K562 (cell line): ENCODE measurements around the gene MYCN. TPM values are rescaled to one million over a fixed set of nuclear protein-coding genes. Genes with fewer than 3 reads are reported as not detected.

Source experiments
- ATAC-seq: fragments of 200-7000 bp; cut with Tn5 transposase; 3 replicates; pipeline ENCODE4 v1.9.1; 2020; ENCODE audit warnings: moderate library complexity
- BruUV-seq: library from RNA; stranded (reverse); fragments of 400-500 nt; replicated peaks from 2 replicates; lab custom pipeline; 2021; lab: Mats Ljungman, UMichigan
- CTCF ChIA-PET: fragments of 300-600 bp; formaldehyde crosslinking; extraction: SDS; loops from one replicate; lab custom pipeline; 2021; ENCODE audit warnings: low intra/inter-chr PET ratio; lab: Yijun Ruan, JAX
- POLR2A ChIA-PET: fragments of 300-600, 350-650 bp; sonication (Branson Sonifier 250); formaldehyde crosslinking; extraction: SDS; loops from one replicate; lab custom pipeline; 2021; ENCODE audit warnings: antibody characterized with exemption, inconsistent platforms; lab: Yijun Ruan, JAX
- DNase-seq, 4 experiments: peaks; one replicate each; pipeline versions ENCODE4 v3.0.0 to v3.0.0-alpha.2; 2011 to 2018; ENCODE audit warnings: low spot score in 3 of 4, mixed read lengths in 3 of 4; ENCODE audit errors: extremely low read depth in 1 of 4
- FAIRE-seq: peaks from 2 replicates; lab custom pipeline; 2011; peaks lifted over from hg19 to GRCh38; lab: Jason Lieb, UNC
- H2AFZ ChIP-seq: 2 replicates; pipeline ENCODE4 v1.6.0; 2011; ENCODE audit warnings: low read depth, low read length, control low read depth, inconsistent platforms
- H3K27ac ChIP-seq: fragments of 200-600 bp; 3 replicates; pipeline ENCODE4 v1.8.0; 2011; ENCODE audit warnings: low read depth, mild to moderate bottlenecking, control low read depth, inconsistent platforms, low read length, moderate library complexity, mixed read lengths; ENCODE audit errors: extremely low read depth
- H3K27me3 ChIP-seq, 2 experiments: fragments of 300-600 bp in 1 of 2; 2 replicates in 1 of 2; 3 replicates in 1 of 2; pipeline versions ENCODE4 v1.6.0 to v1.8.0; 2011; ENCODE audit warnings: inconsistent platforms in 2 of 2, low read length in 2 of 2, mild to moderate bottlenecking in 1 of 2, mixed read lengths in 1 of 2, moderate library complexity in 1 of 2; ENCODE audit not compliant: control insufficient read depth in 2 of 2, insufficient read depth in 2 of 2
- H3K36me3 ChIP-seq: fragments of 300-600 bp; 3 replicates; pipeline ENCODE4 v1.8.0; 2011; ENCODE audit warnings: mild to moderate bottlenecking, low read length, inconsistent platforms; ENCODE audit not compliant: control insufficient read depth, insufficient read depth
- H3K4me1 ChIP-seq, 2 experiments: fragments of 200-600 bp in 1 of 2; replicated peaks in 1 of 2; 2 replicates in 1 of 2; 3 replicates in 1 of 2; pipeline versions ENCODE4 v1.5.1 to v1.8.0; 2011; ENCODE audit warnings: inconsistent platforms in 2 of 2, low read length in 2 of 2, mild to moderate bottlenecking in 1 of 2, mixed read lengths in 1 of 2, moderate library complexity in 1 of 2; ENCODE audit not compliant: control insufficient read depth in 2 of 2, insufficient read depth in 2 of 2
- H3K4me2 ChIP-seq: 2 replicates; pipeline ENCODE4 v1.6.1; 2011; ENCODE audit warnings: low read length, control low read depth, inconsistent platforms, mixed read lengths; ENCODE audit not compliant: insufficient read depth
- H3K4me3 ChIP-seq: fragments of 200-600 bp; sonication (generic), shearing (Covaris generic); 2 replicates; pipeline ENCODE4 v1.5.1; 2016; ENCODE audit warnings: control low read depth, inconsistent platforms
- H3K79me2 ChIP-seq: fragments of 200-600 bp; 3 replicates; pipeline ENCODE4 v1.8.0; 2011; ENCODE audit warnings: low read length, inconsistent platforms; ENCODE audit not compliant: control insufficient read depth, insufficient read depth
- H3K9ac ChIP-seq, 2 experiments: 2 replicates each; pipeline versions ENCODE4 v1.6.0 to v1.6.1; 2011; ENCODE audit warnings: low read depth in 2 of 2, low read length in 2 of 2, control low read depth in 1 of 2, inconsistent platforms in 1 of 2, mild to moderate bottlenecking in 1 of 2, mixed read lengths in 1 of 2; ENCODE audit not compliant: insufficient read depth in 1 of 2
- H3K9me1 ChIP-seq: one replicate; pipeline ENCODE4 v1.6.0; 2011; ENCODE audit warnings: inconsistent platforms, mild to moderate bottlenecking, low read length, moderate library complexity; ENCODE audit not compliant: control insufficient read depth, insufficient read depth
- H3K9me3 ChIP-seq: replicated peaks from 2 replicates; pipeline ENCODE4 v1.5.1; 2011; ENCODE audit warnings: low read depth, low read length, inconsistent platforms; ENCODE audit not compliant: control insufficient read depth, insufficient read depth
- H4K20me1 ChIP-seq: replicated peaks from 2 replicates; pipeline ENCODE4 v1.6.1; 2011; ENCODE audit warnings: low read length, inconsistent platforms, mixed read lengths; ENCODE audit not compliant: control insufficient read depth, insufficient read depth
- BACH1 ChIP-seq: fragments of 200-800 bp; sonication (Bioruptor generic); IDR thresholded peaks from 2 replicates; pipeline ENCODE4 v1.6.1; 2016; ENCODE audit warnings: missing genetic modification characterization, missing compliant biosample characterization
- NR2C2 ChIP-seq, 2 experiments: fragments of 200-800 bp in 1 of 2; sonication (Bioruptor generic) in 1 of 2; sonication (generic) in 1 of 2; formaldehyde crosslinking in 1 of 2; IDR thresholded peaks; 2 replicates each; pipeline versions ENCODE4 v1.6.1 to v1.8.0; 2016 to 2022; ENCODE audit warnings: mild to moderate bottlenecking in 1 of 2, missing compliant biosample characterization in 1 of 2, missing genetic modification characterization in 1 of 2, missing genetic modification reagents in 1 of 2
- OTX1 ChIP-seq: fragments of 450-650 bp; formaldehyde crosslinking; IDR thresholded peaks from 2 replicates; pipeline ENCODE4 v1.4.0; 2022; ENCODE audit warnings: mild to moderate bottlenecking
- RBM17 ChIP-seq: fragments of 200-400 bp; formaldehyde crosslinking; IDR thresholded peaks from 2 replicates; pipeline ENCODE4 v1.6.1; 2017; ENCODE audit warnings: low read depth, mild to moderate bottlenecking, low read length, borderline replicate concordance
- WGBS: fragments of 100-300 bp; shearing (Covaris generic); methylation state at CpG from one replicate; pipeline ENCODE4 v1.1.6; 2016; ENCODE audit warnings: low coverage, mixed read lengths; ENCODE audit not compliant: insufficient coverage; ENCODE audit errors: missing lambda C conversion rate; 5-methylcytosine and 5-hydroxymethylcytosine counted together
- in situ Hi-C: fragments of 300-500 bp; cut with MboI; formaldehyde crosslinking; loops from 4 replicates; pipeline ENCODE4 v1.15.0; 2018; ENCODE audit warnings: inconsistent platforms, mixed read lengths
- intact Hi-C: fragments of 100-400 bp; cut with micrococcal nuclease; formaldehyde crosslinking; loops from 2 replicates; pipeline ENCODE4 v1.14.2; 2022
- polyA plus RNA-seq, 8 experiments: library from polyadenylated mRNA; depleted of rRNA in 4 of 8; stranded (reverse) in 5 of 8; unstranded in 3 of 8; fragments of >200 nt; fragmentation: Nextera tagmentation in 2 of 8; fragmentation: Illumina TruSeq in 1 of 8; extraction: Ambion mirVana in 2 of 8; extraction: Trizol in 1 of 8; gene quantifications; 2 replicates each; pipeline versions ENCODE4 v1.2.1 to v1.2.3, GENCODE V29; 2011 to 2014; ENCODE audit warnings: inconsistent platforms in 1 of 8, missing spikeins in 1 of 8
- total RNA-seq, 7 experiments: library from RNA; depleted of rRNA in 6 of 7; stranded (reverse); fragments of >200 nt in 6 of 7; fragmentation: Illumina TruSeq in 2 of 7; extraction: Trizol in 2 of 7; gene quantifications; 2 replicates each; pipeline versions ENCODE4 v1.2.1 to v1.2.3, GENCODE V29; 2011 to 2021; ENCODE audit warnings: low replicate concordance in 1 of 7
- TF ChIP-seq, protein P1 (sequence below), 2 experiments: fragments of 450-650 bp; IDR thresholded peaks; 2 replicates each; pipeline ENCODE4 v1.6.1; 2016; ENCODE audit warnings: mild to moderate bottlenecking in 2 of 2, borderline replicate concordance in 1 of 2, low read depth in 1 of 2, moderate library complexity in 1 of 2
- TF ChIP-seq, protein P2 (sequence below), 2 experiments: fragments of 450-650 bp in 1 of 2; IDR thresholded peaks; 2 replicates each; pipeline ENCODE4 v1.6.1; 2011 to 2017; ENCODE audit warnings: low read depth in 2 of 2, antibody characterized with exemption in 1 of 2, borderline replicate concordance in 1 of 2, low read length in 1 of 2, mild to moderate bottlenecking in 1 of 2, mixed read lengths in 1 of 2; ENCODE audit not compliant: control insufficient read depth in 1 of 2

The MYCN gene
- total and polyA plus RNA-seq, 9 of the 15 experiments (the other 6 are each of a cell fraction or from before 2014, with no cell fraction given) = not detected

DNA sequence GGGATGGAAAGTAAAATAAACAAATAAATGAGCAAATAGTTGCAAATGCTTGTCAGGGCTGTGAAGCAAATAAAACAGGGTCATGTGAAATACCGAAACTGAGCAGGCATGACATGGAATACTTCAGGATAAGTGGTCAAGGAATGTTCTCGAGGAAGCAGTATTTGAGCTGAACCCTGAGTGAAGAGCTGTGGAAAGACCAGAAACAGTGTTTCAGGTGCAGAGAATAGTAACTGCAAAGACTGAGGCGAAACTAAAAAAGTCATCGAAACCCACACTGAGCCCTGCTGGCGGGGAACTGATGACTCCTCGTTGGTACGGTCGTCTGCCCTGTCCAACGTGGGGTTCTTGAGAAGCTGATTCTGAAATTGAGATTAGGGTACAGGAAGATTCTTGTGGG lies 27.2 kb upstream of the MYCN start (continued):
- TF ChIP-seq NR2C2 (CRISPR knock-in tag; IDR thresholded peaks at IDR 0.05) (no peak), NR2C2 (tag; IDR thresholded peaks at IDR 0.05) (no peak), OTX1 (no peak)

DNA sequence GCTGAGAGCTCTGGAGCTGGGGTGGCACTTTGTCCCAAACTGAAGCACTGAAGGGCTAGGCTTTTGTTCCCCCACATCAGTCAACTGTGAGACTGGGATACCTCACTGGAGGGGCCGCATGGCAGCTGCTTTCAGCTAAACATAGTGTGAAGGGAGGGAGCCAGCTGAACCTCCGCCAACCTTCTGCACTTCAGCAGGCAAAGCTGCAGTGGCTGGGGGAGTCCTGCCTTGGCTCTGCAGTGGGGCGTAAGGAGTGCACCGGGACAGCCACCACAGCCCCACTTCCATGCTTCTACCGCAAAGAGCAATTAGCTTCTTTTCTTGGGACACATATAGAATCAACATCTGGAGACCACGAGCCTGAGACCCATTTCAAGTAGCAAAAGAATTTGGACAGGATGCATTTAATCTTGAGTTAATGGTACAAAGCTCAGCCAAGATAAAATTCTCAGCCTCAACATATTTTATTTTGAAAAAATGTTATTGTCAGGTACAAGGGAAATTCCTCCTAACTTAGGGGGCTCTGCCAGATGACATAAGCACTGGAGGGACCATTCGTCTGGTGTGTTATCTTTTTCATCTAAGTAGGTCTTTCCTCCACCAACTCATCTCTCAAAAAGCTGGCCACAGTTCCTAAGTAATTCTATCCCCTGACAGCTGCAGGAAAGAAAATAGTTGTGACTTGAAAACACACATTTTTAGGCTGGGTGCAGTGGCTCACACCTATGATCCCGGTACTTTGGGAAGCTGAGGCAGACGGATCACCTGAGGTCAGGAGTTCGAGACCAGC lies 25.6 kb upstream of the MYCN start:
- WGBS = 0% methylated on average over 10 of the region's 10 CpGs
- in situ Hi-C loops = no loop called here
- DNase-seq = no peak
- no TSS peak for BruUV-seq
- Histone ChIP-seq H3K27ac (no peak overlapping the region), H3K9me1 (no peaks in the 10 kb centered on the region), H4K20me1 (no peaks in the 10 kb centered on the region; the same call in 1 of the 2 replicates), H2AFZ (no peak overlapping the region), H3K4me2 (no peak overlapping the region), H3K79me2 (no peaks in the 10 kb centered on the region), H3K27me3 (peaks cover 2 to 28% of the 10 kb centered on the region in 2 experiments; a peak in 2 of 5 replicates), H3K9me3 (no peaks in the 10 kb centered on the region), H3K9ac (no peak overlapping the region), H3K4me1 (no peaks in the 10 kb centered on the region; a peak in 1 of 5 replicates), H3K36me3 (no peaks in the 10 kb centered on the region), H3K4me3 (no peak overlapping the region)
- ChIA-PET POLR2A (no interaction called here), CTCF (no interaction called here)
- intact Hi-C loops = no loop called here
- no peak for FAIRE-seq
- no peak for ATAC-seq
- TF ChIP-seq, protein P1, sequence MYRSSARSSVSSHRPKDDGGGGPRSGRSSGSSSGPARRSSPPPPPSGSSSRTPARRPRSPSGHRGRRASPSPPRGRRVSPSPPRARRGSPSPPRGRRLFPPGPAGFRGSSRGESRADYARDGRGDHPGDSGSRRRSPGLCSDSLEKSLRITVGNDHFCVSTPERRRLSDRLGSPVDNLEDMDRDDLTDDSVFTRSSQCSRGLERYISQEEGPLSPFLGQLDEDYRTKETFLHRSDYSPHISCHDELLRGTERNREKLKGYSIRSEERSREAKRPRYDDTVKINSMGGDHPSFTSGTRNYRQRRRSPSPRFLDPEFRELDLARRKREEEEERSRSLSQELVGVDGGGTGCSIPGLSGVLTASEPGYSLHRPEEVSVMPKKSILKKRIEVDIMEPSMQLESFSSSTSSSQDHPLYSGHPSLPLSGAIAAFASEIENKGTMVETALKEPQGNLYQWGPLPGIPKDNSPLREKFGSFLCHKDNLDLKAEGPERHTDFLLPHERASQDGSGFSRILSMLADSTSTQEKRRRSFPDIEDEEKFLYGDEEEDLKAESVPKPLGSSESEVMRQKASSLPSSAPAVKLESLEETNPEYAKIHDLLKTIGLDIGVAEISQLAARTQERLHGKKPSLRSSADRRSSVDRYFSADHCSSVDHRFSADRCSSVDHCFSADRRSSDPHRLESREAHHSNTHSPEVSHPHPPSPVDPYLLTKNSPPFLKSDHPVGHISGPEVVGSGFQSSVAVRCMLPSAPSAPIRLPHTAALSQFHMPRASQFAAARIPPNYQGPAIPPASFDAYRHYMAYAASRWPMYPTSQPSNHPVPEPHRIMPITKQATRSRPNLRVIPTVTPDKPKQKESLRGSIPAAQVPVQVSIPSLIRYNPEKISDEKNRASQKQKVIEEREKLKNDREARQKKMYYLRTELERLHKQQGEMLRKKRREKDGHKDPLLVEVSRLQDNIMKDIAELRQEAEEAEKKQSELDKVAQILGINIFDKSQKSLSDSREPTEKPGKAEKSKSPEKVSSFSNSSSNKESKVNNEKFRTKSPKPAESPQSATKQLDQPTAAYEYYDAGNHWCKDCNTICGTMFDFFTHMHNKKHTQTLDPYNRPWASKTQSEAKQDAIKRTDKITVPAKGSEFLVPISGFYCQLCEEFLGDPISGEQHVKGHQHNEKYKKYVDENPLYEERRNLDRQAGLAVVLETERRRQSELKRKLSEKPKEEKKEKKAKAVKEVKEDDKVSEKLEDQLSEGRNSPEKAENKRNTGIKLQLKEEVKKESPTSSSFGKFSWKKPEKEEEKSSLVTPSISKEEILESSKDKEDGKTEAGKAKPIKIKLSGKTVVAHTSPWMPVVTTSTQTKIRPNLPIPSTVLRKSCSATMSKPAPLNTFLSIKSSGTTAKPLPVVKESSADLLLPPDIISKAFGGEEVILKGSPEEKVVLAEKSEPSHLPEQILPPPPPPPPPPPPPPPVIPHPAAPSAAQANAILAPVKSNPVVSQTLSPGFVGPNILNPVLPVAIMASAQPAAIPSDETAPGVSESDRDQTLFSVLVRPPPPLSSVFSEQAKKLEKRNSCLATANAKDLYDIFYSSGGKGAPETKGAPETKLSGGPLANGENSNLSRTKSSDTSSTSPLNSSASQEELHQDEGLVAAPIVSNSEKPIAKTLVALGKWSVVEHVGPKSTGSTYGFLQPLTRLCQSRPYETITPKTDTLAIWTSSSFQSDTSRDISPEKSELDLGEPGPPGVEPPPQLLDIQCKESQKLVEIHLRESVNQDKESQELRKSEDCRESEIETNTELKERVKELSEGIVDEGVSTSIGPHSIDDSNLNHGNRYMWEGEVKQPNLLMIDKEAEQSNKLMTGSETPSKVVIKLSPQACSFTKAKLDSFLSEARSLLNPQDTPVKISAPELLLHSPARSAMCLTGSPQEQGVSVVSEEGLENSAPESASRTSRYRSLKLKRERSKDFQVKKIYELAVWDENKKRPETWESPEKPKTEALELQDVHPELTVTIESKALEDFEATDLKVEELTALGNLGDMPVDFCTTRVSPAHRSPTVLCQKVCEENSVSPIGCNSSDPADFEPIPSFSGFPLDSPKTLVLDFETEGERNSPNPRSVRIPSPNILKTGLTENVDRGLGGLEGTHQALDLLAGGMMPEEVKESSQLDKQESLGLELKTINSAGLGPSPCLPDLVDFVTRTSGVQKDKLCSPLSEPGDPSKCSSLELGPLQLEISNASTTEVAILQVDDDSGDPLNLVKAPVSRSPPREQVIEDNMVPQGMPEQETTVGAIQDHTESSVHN (IDR thresholded peaks at IDR 0.05; ENCODE audit: borderline replicate concordance in 1 of 2, low read depth in 1 of 2) = no peak
- TF ChIP-seq, protein P2, sequence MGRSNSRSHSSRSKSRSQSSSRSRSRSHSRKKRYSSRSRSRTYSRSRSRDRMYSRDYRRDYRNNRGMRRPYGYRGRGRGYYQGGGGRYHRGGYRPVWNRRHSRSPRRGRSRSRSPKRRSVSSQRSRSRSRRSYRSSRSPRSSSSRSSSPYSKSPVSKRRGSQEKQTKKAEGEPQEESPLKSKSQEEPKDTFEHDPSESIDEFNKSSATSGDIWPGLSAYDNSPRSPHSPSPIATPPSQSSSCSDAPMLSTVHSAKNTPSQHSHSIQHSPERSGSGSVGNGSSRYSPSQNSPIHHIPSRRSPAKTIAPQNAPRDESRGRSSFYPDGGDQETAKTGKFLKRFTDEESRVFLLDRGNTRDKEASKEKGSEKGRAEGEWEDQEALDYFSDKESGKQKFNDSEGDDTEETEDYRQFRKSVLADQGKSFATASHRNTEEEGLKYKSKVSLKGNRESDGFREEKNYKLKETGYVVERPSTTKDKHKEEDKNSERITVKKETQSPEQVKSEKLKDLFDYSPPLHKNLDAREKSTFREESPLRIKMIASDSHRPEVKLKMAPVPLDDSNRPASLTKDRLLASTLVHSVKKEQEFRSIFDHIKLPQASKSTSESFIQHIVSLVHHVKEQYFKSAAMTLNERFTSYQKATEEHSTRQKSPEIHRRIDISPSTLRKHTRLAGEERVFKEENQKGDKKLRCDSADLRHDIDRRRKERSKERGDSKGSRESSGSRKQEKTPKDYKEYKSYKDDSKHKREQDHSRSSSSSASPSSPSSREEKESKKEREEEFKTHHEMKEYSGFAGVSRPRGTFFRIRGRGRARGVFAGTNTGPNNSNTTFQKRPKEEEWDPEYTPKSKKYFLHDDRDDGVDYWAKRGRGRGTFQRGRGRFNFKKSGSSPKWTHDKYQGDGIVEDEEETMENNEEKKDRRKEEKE (IDR thresholded peaks at IDR 0.05; ENCODE audit: borderline replicate concordance in 1 of 2, control insufficient read depth in 1 of 2, low read depth in 2 of 2, low read length in 1 of 2) = no peak
- no peak for TF ChIP-seq BACH1
- no peak for TF ChIP-seq RBM17
